ENCODE results near the gene CNN2.
A peak's percentile ranks its signal among the peaks of the same experiment; 100 is the strongest.

CNN2 gene

DNA sequence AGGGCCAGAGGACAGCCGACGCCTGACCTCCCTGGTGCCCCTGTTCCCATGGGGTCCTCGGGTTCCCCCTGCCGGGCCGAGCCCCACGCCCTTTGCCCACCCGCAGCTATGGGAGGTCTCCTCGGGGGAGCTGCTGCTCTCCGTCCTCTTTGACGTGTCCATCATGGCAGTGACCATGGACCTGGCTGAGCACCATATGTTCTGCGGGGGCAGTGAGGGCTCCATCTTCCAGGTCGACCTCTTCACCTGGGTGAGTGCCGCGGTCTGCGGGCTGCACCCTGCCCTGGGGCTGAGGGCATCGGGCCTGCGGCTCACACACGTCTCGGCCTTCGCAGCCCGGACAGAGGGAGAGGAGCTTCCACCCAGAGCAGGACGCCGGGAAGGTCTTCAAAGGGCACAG, 35.7 kb upstream of the CNN2 start:
- peaks cover 52% of the 10 kb centered on the region for H3K36me3 ChIP-seq
- TF ChIP-seq, protein P1, sequence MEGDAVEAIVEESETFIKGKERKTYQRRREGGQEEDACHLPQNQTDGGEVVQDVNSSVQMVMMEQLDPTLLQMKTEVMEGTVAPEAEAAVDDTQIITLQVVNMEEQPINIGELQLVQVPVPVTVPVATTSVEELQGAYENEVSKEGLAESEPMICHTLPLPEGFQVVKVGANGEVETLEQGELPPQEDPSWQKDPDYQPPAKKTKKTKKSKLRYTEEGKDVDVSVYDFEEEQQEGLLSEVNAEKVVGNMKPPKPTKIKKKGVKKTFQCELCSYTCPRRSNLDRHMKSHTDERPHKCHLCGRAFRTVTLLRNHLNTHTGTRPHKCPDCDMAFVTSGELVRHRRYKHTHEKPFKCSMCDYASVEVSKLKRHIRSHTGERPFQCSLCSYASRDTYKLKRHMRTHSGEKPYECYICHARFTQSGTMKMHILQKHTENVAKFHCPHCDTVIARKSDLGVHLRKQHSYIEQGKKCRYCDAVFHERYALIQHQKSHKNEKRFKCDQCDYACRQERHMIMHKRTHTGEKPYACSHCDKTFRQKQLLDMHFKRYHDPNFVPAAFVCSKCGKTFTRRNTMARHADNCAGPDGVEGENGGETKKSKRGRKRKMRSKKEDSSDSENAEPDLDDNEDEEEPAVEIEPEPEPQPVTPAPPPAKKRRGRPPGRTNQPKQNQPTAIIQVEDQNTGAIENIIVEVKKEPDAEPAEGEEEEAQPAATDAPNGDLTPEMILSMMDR (IDR thresholded peaks at IDR 0.05; ENCODE audit: low read depth, low read length): no peak

DNA sequence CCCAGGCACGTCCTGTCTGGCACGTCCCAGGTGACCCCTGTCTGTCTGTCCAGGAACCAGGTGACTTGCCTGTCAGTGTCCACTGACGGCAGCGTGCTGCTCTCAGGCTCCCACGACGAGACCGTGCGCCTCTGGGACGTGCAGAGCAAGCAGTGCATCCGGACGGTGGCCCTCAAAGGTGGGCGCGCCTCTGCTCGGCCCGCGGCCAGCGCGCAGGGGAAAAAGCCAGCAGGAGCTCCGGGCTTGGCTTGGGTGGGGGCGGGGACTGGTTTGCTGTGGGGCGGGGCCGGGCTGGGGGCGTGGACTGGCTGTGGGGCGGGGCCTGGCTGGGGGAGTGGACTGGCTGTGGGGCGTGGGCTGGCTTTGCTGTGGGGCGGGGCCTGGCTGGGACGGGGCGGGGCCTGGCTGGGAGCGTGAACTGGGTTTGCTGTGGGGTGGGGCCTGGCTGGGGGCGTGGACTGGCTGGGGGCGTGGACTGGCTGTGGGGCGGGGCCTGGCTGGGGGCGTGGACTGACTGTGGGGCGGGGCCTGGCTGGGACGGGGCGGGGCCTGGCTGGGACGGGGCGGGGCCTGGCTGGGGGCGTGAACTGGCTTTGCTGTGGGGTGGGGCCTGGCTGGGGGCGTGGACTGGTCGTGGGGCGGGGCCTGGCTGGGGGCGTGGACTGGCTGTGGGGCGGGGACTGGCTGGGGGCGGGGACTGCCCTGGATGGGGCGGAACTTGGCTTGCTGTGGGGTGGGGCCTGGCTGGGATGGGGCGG, 35.1 kb upstream of the CNN2 start:
- H3K4me1 ChIP-seq: peaks cover 11% of the 10 kb centered on the region
- peaks cover 48% of the 10 kb centered on the region for H3K36me3 ChIP-seq
- peaks cover 8% of the 10 kb centered on the region for H3K27me3 ChIP-seq
- TF ChIP-seq, protein P1 (IDR thresholded peaks at IDR 0.05; ENCODE audit: low read depth, low read length): no peak
- H3K4me3 ChIP-seq (ENCODE audit: low read depth, low read length): no peak overlapping the region
- peak; percentile 93 for DNase-seq
- no peaks in the 10 kb centered on the region for H3K9me3 ChIP-seq

More for the DNA sequence above, 35.7 kb upstream of the CNN2 start:
- no peaks in the 10 kb centered on the region for H3K9me3 ChIP-seq
- H3K4me3 ChIP-seq (ENCODE audit: low read depth, low read length): no peak overlapping the region
- peak; percentile 15 for DNase-seq
- H3K27me3 ChIP-seq: peaks cover 2% of the 10 kb centered on the region
- H3K4me1 ChIP-seq: peaks cover 5% of the 10 kb centered on the region; the same call in 1 of the 2 replicates

DNA sequence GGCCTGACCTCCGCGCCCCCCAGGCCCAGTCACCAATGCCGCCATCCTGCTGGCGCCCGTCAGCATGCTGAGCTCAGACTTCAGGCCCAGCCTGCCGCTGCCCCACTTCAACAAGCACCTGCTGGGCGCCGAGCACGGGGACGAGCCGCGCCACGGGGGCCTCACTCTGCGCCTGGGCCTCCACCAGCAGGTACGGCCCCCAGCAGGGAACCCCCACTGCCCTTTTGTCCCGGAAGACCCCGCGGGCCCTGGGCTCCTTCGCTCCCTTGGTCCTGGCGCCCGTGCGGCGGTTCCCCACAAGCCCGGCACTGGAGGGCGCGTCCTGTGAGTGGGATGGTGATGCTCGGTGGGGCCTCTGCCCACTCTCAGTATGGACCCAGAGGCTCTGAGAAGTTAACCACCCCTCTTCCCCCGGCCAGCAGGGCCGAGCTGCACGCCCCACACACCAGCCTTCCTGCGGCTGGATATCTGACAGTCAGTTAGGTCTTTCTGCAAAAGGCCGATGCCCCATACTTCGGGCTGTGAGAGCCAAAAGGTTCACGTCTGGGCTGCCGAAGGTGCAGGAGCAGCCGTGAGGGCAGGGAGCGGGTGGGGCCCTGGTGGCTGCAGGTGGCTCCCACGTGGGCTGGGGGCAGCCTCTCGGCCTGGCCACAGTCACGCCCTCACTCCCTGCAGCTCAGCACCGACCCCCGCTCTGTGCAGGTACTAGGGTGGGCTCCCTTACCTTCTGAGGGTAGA, 34.3 kb upstream of the CNN2 start:
- TF ChIP-seq, protein P1 (IDR thresholded peaks at IDR 0.05; ENCODE audit: low read depth, low read length): no peak

DNA sequence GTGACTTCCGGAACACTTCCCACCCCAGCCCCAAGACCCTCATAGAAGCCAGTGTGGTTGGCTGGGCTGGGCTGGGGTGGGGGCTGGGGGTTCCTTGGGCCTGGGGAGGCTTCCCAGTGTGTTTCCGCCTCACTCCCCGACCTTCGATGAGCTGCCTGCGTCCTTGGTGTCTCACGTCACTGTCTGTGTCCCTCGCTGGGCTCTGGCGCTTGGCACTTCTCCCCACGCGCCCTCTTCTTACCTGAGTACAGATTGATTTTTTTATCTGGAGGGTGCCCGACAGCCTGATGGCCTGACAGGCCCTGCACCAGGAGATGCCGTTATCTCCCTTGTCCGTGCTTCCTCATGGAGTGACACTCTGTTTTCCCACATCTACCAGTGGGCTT, 33.7 kb upstream of the CNN2 start:
- H3K4me3 ChIP-seq (ENCODE audit: low read depth, low read length): no peak overlapping the region

More for the DNA sequence above, 34.3 kb upstream of the CNN2 start:
- peaks cover 43% of the 10 kb centered on the region for H3K36me3 ChIP-seq
- H3K4me1 ChIP-seq: peaks cover 13% of the 10 kb centered on the region
- peak; percentile 14 for DNase-seq
- H3K27me3 ChIP-seq: peaks cover 15% of the 10 kb centered on the region
- H3K4me3 ChIP-seq (ENCODE audit: low read depth, low read length): no peak overlapping the region
- no peaks in the 10 kb centered on the region for H3K9me3 ChIP-seq

DNA sequence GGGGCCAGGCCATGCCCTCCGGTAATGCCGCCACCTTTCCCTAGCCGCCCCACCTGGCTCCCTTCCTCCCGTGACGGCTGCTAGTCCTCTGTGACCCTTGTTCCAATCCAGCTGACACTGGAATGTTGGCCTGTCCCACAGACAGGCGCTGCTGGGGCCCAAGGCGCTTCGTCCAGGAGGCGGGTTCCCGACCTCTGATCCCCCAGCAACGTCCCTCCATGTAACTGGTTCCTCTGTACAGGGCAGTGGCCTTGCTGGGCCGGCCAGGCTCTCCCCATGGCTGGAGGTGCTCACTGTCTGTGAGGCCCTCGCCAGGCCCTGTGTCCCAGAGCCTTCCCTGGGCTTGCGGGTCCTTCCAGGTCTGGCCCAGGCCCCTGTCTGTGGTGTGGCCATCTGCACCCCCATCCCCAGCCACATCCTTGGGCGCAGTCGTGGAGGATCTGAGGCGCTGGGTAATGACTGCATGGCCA, 33.0 kb upstream of the CNN2 start:
- no peak for DNase-seq
- H3K27me3 ChIP-seq: peaks cover 28% of the 10 kb centered on the region
- peaks cover 13% of the 10 kb centered on the region for H3K4me1 ChIP-seq
- no peaks in the 10 kb centered on the region for H3K9me3 ChIP-seq
- H3K36me3 ChIP-seq: peaks cover 40% of the 10 kb centered on the region
- H3K4me3 ChIP-seq (ENCODE audit: low read depth, low read length): no peak overlapping the region
- TF ChIP-seq, protein P1 (IDR thresholded peaks at IDR 0.05; ENCODE audit: low read depth, low read length): no peak

More for the DNA sequence above, 33.7 kb upstream of the CNN2 start:
- Histone ChIP-seq H3K27me3 (peaks cover 21% of the 10 kb centered on the region), H3K4me1 (peaks cover 13% of the 10 kb centered on the region), H3K36me3 (peaks cover 43% of the 10 kb centered on the region), H3K9me3 (no peaks in the 10 kb centered on the region)
- DNase-seq: no peak
- TF ChIP-seq, protein P1 (IDR thresholded peaks at IDR 0.05; ENCODE audit: low read depth, low read length): no peak
